Right renal cortex interstitium (tissue), 3 donors: ENCODE results near the gene OSBPL1A. TPM values are rescaled to one million over a fixed set of nuclear protein-coding genes. Genes with fewer than 3 reads are reported as not detected.

ENCODE experiments used
- DNase-seq, 3 donors: peaks; one replicate each; pipeline ENCODE4 v3.0.0-alpha.2; 2013; ENCODE audit warnings: low read depth in 3 of 3, low spot score in 2 of 3
- polyA plus RNA-seq, 3 donors: library from polyadenylated mRNA; unstranded; fragments of 120-200 nt; gene quantifications; one replicate each; pipeline ENCODE4 v1.2.1, GENCODE V29; 2013; ENCODE audit not compliant: insufficient read length in 3 of 3

Gene OSBPL1A
- polyA plus RNA-seq, 3 donors = 49.2 to 61.3 (median 54.0) TPM

- no peak for DNase-seq
Measured at GRCh38 chr18:24270358-24270936, 127.2 kb downstream of the OSBPL1A start.

GRCh38 chr18:24268784-24269550 is 128.7 kb downstream of the OSBPL1A start:
- DNase-seq = no peak

GRCh38 chr18:24267878-24268277 is 129.7 kb downstream of the OSBPL1A start:
- DNase-seq = no peak

- DNase-seq = no peak
Measured at GRCh38 chr18:24266131-24266530, 131.5 kb downstream of the OSBPL1A start.

- DNase-seq = no peak
Measured at GRCh38 chr18:24265502-24266064, 132.0 kb downstream of the OSBPL1A start.

- no peak for DNase-seq
Measured at GRCh38 chr18:24263050-24263449, 134.6 kb downstream of the OSBPL1A start.

- no peak for DNase-seq
Measured at GRCh38 chr18:24262087-24262486, 135.5 kb downstream of the OSBPL1A start.

- DNase-seq = no peak
Measured at GRCh38 chr18:24259869-24260641, 137.6 kb downstream of the OSBPL1A start.

- no peak for DNase-seq
Measured at GRCh38 chr18:24254071-24254470, 143.6 kb downstream of the OSBPL1A start.

GRCh38 chr18:24249716-24250115 is 147.9 kb downstream of the OSBPL1A start:
- no peak for DNase-seq

- no peak for DNase-seq
Measured at GRCh38 chr18:24248359-24248758, 149.3 kb downstream of the OSBPL1A start.

GRCh38 chr18:24246143-24246542 is 151.5 kb downstream of the OSBPL1A start:
- no peak for DNase-seq

- DNase-seq = no peak
Measured at GRCh38 chr18:24244698-24245097, 152.9 kb downstream of the OSBPL1A start.

- no peak for DNase-seq
Measured at GRCh38 chr18:24243677-24244076, 153.9 kb downstream of the OSBPL1A start.

- DNase-seq = no peak
Measured at GRCh38 chr18:24239341-24239740, 158.3 kb downstream of the OSBPL1A start.

- DNase-seq = no peak
Measured at GRCh38 chr18:24238387-24238786, 159.2 kb downstream of the OSBPL1A start.

GRCh38 chr18:24234850-24235418 is 162.7 kb downstream of the OSBPL1A start:
- no peak for DNase-seq

GRCh38 chr18:24234330-24234729 is 163.3 kb downstream of the OSBPL1A start:
- no peak for DNase-seq

GRCh38 chr18:24232800-24233199 is 164.8 kb downstream of the OSBPL1A start:
- no peak for DNase-seq

GRCh38 chr18:24231773-24232735 is 165.6 kb downstream of the OSBPL1A start:
- no peak for DNase-seq
